ENCODE measurements around the gene R3HCC1L. TPM values are rescaled to one million over a fixed set of nuclear protein-coding genes. Genes with fewer than 3 reads are reported as not detected.

Gene R3HCC1L
- total RNA-seq, 6 donors from 2014 or later, result 13.2 to 24.1 (median 16.3) TPM

- no peak for DNase-seq
- ATAC-seq (ENCODE audit: low FRiP score in 2 of 2), result no peak
- Histone ChIP-seq H3K27ac (no peak overlapping the region), H3K27me3 (no peaks in the 10 kb centered on the region), H3K36me3 (no peaks in the 10 kb centered on the region), H3K9me3 (no peaks in the 10 kb centered on the region), H3K4me1 (no peaks in the 10 kb centered on the region), H3K4me3 (no peak overlapping the region)
- 52 to 71% methylated on average over 3 of the region's 3 CpGs for WGBS, 2 donors
- TF ChIP-seq POLR2A (IDR thresholded peaks at IDR 0.05), result no peak
- TF ChIP-seq POLR2AphosphoS5 (IDR thresholded peaks at IDR 0.05), result no peak
- no peak for TF ChIP-seq EP300 (IDR thresholded peaks at IDR 0.05)
- no peak for TF ChIP-seq CTCF (IDR thresholded peaks at IDR 0.05)
These were observed 43.6 kb upstream of the R3HCC1L start for GRCh38 chr10:98090822-98091221.

GRCh38 chr10:98096316-98096715, 38.1 kb upstream of the R3HCC1L start:
- WGBS, 2 donors, result 75 to 83% methylated on average over 5 to 8 of the region's 8 CpGs
- TF ChIP-seq EP300 (IDR thresholded peaks at IDR 0.05) (no peak), POLR2A (IDR thresholded peaks at IDR 0.05) (no peak), CTCF (IDR thresholded peaks at IDR 0.05) (no peak), POLR2AphosphoS5 (IDR thresholded peaks at IDR 0.05) (no peak)
- Histone ChIP-seq H3K4me1 (no peaks in the 10 kb centered on the region), H3K4me3 (no peak overlapping the region), H3K27ac (no peak overlapping the region), H3K9me3 (no peaks in the 10 kb centered on the region), H3K27me3 (no peaks in the 10 kb centered on the region), H3K36me3 (no peaks in the 10 kb centered on the region)
- DNase-seq (peak in 1 of 2 donors; percentile 26), ATAC-seq (ENCODE audit: low FRiP score in 2 of 2) (no peak)

- DNase-seq (peak in 1 of 2 donors; percentile 24), ATAC-seq (ENCODE audit: low FRiP score in 2 of 2) (no peak)
- H3K4me3 ChIP-seq, result no peak overlapping the region
- H3K4me1 ChIP-seq, result no peaks in the 10 kb centered on the region
- H3K27me3 ChIP-seq, result no peaks in the 10 kb centered on the region
- H3K27ac ChIP-seq, result no peak overlapping the region
- no peaks in the 10 kb centered on the region for H3K36me3 ChIP-seq
- H3K9me3 ChIP-seq, result no peaks in the 10 kb centered on the region
- 75 to 80% methylated on average over 10 of the region's 10 CpGs for WGBS, 2 donors
- no peak for TF ChIP-seq EP300 (IDR thresholded peaks at IDR 0.05)
- no peak for TF ChIP-seq POLR2AphosphoS5 (IDR thresholded peaks at IDR 0.05)
- no peak for TF ChIP-seq POLR2A (IDR thresholded peaks at IDR 0.05)
- no peak for TF ChIP-seq CTCF (IDR thresholded peaks at IDR 0.05)
These were observed 37.7 kb upstream of the R3HCC1L start for GRCh38 chr10:98096731-98097130.

GRCh38 chr10:98097175-98097574, 37.3 kb upstream of the R3HCC1L start:
- Histone ChIP-seq H3K4me1 (no peaks in the 10 kb centered on the region), H3K4me3 (no peak overlapping the region), H3K27me3 (no peaks in the 10 kb centered on the region), H3K9me3 (no peaks in the 10 kb centered on the region), H3K27ac (no peak overlapping the region), H3K36me3 (no peaks in the 10 kb centered on the region)
- 69 to 72% methylated on average over 7 to 8 of the region's 8 CpGs for WGBS, 2 donors
- no peak for TF ChIP-seq EP300 (IDR thresholded peaks at IDR 0.05)
- DNase-seq (peak in 1 of 2 donors; percentile 15), ATAC-seq (ENCODE audit: low FRiP score in 2 of 2) (no peak)

GRCh38 chr10:98097616-98098015, 36.8 kb upstream of the R3HCC1L start:
- no peak for ATAC-seq (ENCODE audit: low FRiP score in 2 of 2)
- H3K27me3 ChIP-seq, result no peaks in the 10 kb centered on the region
- TF ChIP-seq EP300 (IDR thresholded peaks at IDR 0.05) (no peak), CTCF (IDR thresholded peaks at IDR 0.05) (no peak), POLR2A (IDR thresholded peaks at IDR 0.05) (no peak), POLR2AphosphoS5 (IDR thresholded peaks at IDR 0.05) (no peak)
- H3K4me3 ChIP-seq, result no peak overlapping the region
- H3K4me1 ChIP-seq, result no peaks in the 10 kb centered on the region
- no peaks in the 10 kb centered on the region for H3K9me3 ChIP-seq
- no peak overlapping the region for H3K27ac ChIP-seq
- no peak for DNase-seq
- 24 to 55% methylated on average over 4 to 6 of the region's 6 CpGs for WGBS, 2 donors
- H3K36me3 ChIP-seq, result no peaks in the 10 kb centered on the region
